ENCODE results near the gene NPW.

Gene NPW

DNA sequence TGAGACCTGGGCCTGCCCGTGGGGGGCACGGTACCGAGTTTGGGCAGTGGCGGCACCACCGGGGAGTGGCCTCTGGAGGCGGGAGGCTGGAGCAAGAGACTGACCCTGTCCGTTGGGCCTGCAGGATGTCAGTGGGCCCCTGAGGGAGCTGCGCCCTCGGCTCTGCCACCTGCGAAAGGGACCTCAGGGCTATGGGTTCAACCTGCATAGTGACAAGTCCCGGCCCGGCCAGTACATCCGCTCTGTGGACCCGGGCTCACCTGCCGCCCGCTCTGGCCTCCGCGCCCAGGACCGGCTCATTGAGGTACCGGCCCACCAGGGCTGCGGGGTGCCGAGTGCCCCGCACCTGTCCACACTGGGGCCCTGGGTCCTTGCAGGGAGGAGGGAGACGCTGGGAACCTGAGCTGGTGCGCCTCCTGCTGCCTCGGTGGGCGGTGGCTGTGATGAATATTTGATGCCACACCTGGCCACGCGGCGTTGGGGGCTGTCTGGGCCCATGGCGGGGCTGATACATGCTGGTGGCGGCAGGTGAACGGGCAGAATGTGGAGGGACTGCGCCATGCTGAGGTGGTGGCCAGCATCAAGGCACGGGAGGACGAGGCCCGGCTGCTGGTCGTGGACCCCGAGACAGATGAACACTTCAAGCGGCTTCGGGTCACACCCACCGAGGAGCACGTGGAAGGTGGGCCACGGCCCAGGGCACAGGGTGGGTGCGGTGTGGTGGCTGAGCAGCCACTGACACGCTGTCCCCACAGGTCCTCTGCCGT, 16.8 kb downstream of the NPW start:
- no peak for DNase-seq (ENCODE audit: low spot score)

- DNase-seq (ENCODE audit: low spot score): no peak
Measured at GRCh38 chr16:2037115-2037514, 17.5 kb downstream of the NPW start.

DNA sequence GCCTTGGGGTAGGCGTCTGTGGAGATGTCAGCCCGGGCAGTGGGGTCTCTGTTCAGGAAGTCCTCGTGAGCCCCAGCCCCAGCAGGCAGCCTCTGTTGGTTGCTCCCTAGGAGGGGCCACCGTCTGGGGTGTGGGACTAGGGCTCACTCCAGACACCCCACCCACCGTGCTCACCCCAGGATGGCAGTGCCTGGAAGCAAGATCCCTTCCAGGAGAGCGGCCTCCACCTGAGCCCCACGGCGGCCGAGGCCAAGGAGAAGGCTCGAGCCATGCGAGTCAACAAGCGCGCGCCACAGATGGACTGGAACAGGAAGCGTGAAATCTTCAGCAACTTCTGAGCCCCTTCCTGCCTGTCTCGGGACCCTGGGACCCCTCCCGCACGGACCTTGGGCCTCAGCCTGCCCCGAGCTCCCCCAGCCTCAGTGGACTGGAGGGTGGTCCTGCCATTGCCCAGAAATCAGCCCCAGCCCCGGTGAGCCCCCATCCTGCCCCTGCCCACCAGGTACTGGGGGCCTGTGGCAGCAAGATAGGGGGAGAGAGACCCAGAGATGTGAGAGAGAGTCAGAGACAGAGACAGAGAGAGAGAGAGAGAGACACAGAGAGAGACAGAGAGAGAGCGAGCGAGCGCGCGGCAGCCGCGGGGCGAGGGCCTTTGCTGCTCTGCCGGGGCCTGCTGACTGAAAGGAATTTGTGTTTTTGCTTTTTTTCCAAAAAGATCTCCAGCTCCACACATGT, 18.2 kb downstream of the NPW start:
- DNase-seq (ENCODE audit: low spot score): no peak

DNA sequence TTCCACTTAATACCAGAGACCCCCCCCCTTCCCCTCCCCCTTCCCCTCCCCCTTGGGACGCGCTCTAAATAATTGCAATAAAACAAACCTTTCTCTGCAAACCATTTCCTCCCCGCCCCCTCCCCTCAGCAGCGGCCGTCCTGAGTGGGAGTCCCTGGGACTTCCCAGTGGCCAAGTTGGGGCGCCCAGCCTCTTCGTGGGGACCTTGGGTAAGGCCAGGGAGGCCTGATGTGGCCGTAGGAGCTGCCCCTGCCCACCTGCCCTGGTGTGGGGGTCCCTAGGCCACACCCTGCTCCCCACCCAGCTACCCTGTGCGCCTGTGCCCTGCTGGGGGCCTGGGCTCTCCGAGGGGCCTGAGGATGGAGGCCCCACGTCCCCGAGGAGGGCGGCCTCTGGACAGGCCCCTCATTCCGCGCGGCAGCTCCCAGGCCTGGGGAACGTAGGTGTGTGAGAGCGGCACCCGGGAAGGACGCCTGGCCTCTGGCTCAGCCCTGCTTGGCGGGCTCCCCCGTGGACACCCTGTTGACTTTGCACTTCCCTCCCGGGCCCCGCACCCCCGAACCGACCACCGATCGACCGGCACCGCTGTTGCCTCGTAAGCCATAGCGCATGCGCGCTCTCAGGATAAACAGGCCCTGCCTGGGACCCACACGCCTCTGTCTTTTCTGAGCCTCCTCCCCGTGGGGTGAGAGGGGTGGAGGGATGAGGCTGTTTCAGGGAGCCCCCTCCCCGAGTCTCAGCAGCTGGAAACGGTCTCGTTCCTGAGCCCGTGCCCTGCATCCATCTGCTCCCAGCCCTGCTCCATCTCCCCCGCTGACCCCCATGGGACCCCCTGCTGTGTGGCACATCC, 19.0 kb downstream of the NPW start:
- DNase-seq (ENCODE audit: low spot score): no peak

DNA sequence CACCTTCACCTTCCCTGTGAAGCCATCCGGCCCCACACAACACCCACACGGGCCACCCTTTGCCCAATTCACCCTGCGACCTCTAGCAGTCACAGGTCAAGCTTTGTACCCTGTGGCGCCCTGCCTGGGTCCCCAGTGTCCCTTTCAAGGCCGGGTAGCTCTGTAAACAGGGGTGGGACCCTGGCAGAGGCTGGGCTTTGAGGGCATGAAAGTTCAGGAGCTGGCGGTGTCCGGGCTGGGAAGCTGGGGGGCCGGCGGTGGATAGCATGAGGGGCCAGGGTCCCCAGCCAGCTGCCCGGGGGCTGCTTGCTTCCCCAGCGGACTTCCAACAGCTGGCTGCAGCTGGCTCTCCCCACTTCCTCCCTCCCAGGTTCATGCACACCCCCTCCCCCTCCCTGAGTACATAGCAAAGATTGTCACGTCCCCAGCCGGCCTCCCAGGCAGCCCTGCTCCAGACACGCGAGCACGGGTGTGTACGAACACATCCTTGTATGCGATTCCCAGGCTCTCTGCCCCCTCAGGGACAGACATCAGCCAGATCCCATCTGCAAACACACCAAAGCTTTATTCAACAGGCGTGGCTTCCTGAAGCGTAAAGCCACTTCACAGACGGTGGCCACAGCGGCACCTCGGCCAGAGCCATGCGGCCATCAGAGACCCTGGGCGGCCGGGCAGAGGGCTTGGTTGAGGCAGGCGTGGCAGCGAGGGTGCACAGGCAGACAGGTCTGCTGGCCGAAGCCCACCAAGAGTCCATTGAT, 19.9 kb downstream of the NPW start:
- DNase-seq (ENCODE audit: low spot score): no peak

DNA sequence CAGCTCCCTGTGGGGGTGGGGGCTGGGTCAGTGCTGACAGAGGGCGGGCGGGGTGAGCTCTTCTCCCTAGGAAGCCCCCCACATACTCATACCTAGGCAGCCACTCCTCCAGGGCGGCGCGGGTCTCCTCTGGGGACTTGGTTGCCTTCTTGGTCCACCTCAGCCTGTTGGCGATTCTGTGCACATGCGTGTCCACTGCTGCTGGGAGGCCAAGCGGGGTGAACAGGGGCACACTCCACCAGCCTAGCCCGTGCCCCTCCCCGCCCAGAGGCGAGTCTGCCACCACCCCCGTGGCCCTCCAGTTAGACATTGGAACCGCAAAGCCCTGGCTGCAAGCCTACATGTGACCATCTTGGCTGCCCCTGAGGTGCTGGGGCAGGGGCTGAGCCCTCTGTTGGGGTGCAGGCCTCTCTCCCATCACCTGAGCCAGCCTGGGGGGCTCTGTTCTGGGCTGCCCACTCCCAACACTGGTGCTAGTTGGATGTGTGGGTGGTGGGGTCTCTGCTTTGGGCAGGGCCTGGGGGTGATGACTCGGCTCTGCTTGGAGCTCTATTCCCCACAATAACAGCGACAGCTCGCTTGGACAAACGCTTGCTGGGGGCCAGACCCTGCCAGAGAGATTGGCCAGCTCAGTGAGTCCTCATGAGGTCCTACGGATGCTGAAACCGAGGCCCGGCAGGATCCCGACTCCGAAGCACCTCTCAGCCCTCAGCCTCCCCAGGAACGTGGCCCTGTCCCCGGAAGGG, 20.6 kb downstream of the NPW start:
- DNase-seq (ENCODE audit: low spot score): no peak

- DNase-seq (ENCODE audit: low spot score): no peak
Measured at GRCh38 chr16:2040787-2041522, 21.4 kb downstream of the NPW start.

- DNase-seq (ENCODE audit: low spot score): no peak
Measured at GRCh38 chr16:2042171-2042985, 22.8 kb downstream of the NPW start.

DNA sequence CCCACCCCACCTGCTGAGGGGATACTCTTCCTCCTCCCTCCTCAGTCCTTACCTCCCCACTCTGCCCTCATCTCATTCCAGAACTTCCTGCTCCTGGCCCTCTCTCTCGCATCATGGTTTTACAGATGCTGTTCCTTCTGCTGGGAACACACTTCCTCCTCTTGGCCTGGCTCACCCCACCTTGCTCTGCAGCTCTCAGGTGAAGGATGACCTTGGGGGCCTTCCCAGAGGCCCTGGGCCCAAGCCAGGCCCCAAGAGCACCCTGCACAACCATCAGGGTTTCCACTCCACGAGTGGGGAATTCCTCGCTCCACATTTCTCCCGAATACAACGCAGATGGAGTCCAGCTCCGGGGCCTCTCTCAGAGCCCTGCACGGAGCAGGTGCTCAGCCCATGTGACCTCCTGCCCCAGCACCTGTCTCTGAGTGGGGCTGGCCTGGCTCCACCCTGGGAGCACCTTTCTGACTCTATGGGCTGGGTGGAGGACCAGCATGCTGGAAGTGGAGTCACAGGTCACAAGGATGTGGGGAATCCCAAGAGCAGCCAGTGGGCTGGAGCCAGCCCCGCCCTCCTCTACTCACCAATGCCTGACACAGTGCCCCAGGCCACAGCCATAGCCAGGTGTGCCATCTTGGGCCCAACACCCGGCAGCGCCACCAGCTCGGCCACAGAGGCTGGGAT, 23.5 kb downstream of the NPW start:
- no peak for DNase-seq (ENCODE audit: low spot score)

GRCh38 chr16:2043667-2044451, 24.3 kb downstream of the NPW start:
- DNase-seq (ENCODE audit: low spot score): no peak

- no peak for DNase-seq (ENCODE audit: low spot score)
Measured at GRCh38 chr16:2044541-2044940, 25.0 kb downstream of the NPW start.

GRCh38 chr16:2045965-2046892, 26.6 kb downstream of the NPW start:
- DNase-seq (ENCODE audit: low spot score): no peak

DNA sequence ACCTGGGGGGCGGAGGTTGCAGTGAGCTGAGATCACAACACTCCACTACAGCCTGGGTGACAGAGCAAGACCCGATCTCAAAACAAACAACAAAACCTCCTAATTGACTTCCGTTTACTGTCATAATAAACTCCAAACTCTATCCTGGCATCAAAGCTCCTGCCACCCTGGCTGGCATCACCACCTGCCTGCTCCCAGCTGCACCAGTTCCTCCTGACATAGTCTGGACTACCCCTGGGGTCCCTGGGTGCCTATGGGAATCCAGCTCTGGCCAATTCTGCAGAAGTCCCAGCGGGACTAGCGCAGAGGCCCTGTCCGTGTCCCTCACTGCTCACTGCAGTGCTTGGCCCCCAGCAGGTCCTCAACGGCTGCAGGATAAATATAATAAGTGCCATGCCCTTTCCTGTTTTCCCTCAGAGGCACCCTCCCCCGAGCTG, 27.3 kb downstream of the NPW start:
- no peak for DNase-seq (ENCODE audit: low spot score)

GRCh38 chr16:2047330-2048115, 27.9 kb downstream of the NPW start, which contains the start of the genes NTHL1 and TSC2:
TSS of gene NTHL1 (minus strand) at chr16:2047834. CDS start at chr16:2047823, 11 bp downstream.
TSS of gene TSC2 (plus strand) at chr16:2047985. CDS start at chr16:2048616, 631 bp downstream.
- DNase-seq (ENCODE audit: low spot score): peak; percentile 95

GRCh38 chr16:2048116-2048543, 28.5 kb downstream of the NPW start:
- DNase-seq (ENCODE audit: low spot score): no peak

- no peak for DNase-seq (ENCODE audit: low spot score)
Measured at GRCh38 chr16:2053211-2053610, 33.6 kb downstream of the NPW start.
